Measurements from ENCODE around the gene EEF1B2. TPM values are rescaled to one million over a fixed set of nuclear protein-coding genes. Genes with fewer than 3 reads are reported as not detected.
"Not testable (repeated sequence)": the region's sequence is repeated elsewhere in the genome, so short reads cannot be mapped to it uniquely, and the experiment has no call there.

Gene EEF1B2
- total and polyA plus RNA-seq, 2 donors: 356 to 707 TPM

DNA sequence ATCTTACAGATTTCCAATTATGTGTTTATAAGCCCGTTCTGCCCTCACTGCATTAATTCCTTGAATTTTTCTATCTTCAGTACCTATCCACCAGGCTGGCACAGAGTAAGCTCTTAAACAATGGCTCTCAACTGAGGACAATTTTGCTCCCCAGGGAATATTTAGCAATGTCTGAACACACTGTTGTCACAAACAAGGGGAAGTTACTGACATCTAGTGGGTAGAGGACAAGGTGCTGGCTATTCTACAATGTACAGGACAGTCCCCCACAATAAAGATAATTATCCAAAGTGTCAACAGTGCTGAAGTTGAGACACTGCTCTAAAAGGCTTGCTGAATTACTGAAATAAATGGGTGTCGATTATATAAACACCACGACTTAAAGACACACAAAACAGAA is 5.5 kb upstream of the EEF1B2 start:
- H3K27ac ChIP-seq (ENCODE audit: low read depth): no peak overlapping the region
- H3K4me1 ChIP-seq (ENCODE audit: insufficient read depth): no peaks in the 10 kb centered on the region
- no peak for DNase-seq (ENCODE audit: extremely low spot score)
- 84% methylated on average over 3 of the region's 3 CpGs for WGBS
- H3K36me3 ChIP-seq (ENCODE audit: insufficient read depth): no peaks in the 10 kb centered on the region
- no peak overlapping the region for H3K4me3 ChIP-seq (ENCODE audit: low read depth, low read length)

- not testable (repeated sequence) for H3K4me3 ChIP-seq (ENCODE audit: low read depth, low read length); H3K36me3 ChIP-seq (ENCODE audit: insufficient read depth); H3K4me1 ChIP-seq (ENCODE audit: insufficient read depth); DNase-seq (ENCODE audit: extremely low spot score); H3K27ac ChIP-seq (ENCODE audit: low read depth)
- WGBS: 88% methylated on average over 11 of the region's 11 CpGs
Measured at GRCh38 chr2:206157014-206157413, 2.7 kb upstream of the EEF1B2 start.

DNA sequence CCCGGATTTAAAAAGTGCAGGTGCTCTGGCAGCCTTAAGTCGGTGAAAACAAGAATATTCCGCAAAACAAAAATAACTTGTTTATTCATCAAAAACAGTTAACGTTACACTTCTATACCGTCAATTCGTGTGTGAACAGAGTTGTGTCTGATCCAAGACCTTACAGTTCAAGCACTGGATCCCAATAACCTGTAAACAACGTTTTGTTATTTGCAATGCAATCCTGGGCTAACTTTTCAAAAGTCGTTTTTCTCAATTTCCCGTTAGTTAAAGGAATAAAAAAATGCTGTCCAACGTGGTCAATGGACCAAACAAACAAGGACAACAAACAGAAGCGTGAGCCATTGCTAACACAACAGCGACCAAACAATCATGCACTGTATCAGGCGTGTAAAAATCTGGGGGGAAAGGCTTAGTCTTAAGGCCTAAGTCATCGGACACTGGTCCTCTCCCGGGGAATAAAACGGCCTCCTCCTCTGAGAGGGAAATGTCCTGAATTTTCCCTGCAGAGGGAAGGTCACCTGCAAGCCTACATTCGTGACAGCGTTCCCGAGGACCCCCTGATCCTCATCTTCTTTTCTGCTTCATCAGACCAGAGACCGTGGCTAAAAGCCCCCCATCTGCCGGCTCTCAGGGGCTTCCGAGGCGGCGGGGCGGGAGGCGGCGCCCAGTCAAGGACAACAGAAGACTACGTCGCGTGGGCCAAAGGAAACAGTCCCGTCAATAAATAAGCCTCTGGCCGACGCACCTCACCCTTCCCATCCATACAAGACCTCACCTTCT is 941 bp upstream of the EEF1B2 start:
- WGBS: under 1% methylated on average over 33 of the region's 33 CpGs
- no peaks in the 10 kb centered on the region for H3K4me1 ChIP-seq (ENCODE audit: insufficient read depth)
- DNase-seq (ENCODE audit: extremely low spot score): no peak

GRCh38 chr2:206160125-206160806 is 571 bp downstream of the EEF1B2 start:
- Histone ChIP-seq H3K36me3 (ENCODE audit: insufficient read depth) (no peaks in the 10 kb centered on the region), H3K4me1 (ENCODE audit: insufficient read depth) (no peaks in the 10 kb centered on the region), H3K27ac (ENCODE audit: low read depth) (peak overlapping the region; percentile 72), H3K4me3 (ENCODE audit: low read depth, low read length) (peak overlapping the region; percentile 76)
- 6% methylated on average over 30 of the region's 30 CpGs for WGBS
- DNase-seq (ENCODE audit: extremely low spot score): no peak

More for the DNA sequence above, 941 bp upstream of the EEF1B2 start:
- no peaks in the 10 kb centered on the region for H3K36me3 ChIP-seq (ENCODE audit: insufficient read depth)
- peak overlapping the region; percentile 89 for H3K27ac ChIP-seq (ENCODE audit: low read depth)
- peak overlapping the region; percentile 76 for H3K4me3 ChIP-seq (ENCODE audit: low read depth, low read length)

GRCh38 chr2:206160807-206161179 is 1.1 kb downstream of the EEF1B2 start:
- WGBS: 57% methylated on average over 2 of the region's 2 CpGs
- no peak overlapping the region for H3K4me3 ChIP-seq (ENCODE audit: low read depth, low read length)
- no peaks in the 10 kb centered on the region for H3K36me3 ChIP-seq (ENCODE audit: insufficient read depth)
- H3K27ac ChIP-seq (ENCODE audit: low read depth): no peak overlapping the region
- no peaks in the 10 kb centered on the region for H3K4me1 ChIP-seq (ENCODE audit: insufficient read depth)
- DNase-seq (ENCODE audit: extremely low spot score): no peak

GRCh38 chr2:206162401-206162800 is 2.7 kb downstream of the EEF1B2 start:
- WGBS: 85% methylated on average over 4 of the region's 4 CpGs
- not testable (repeated sequence) for H3K36me3 ChIP-seq (ENCODE audit: insufficient read depth); H3K4me3 ChIP-seq (ENCODE audit: low read depth, low read length); H3K27ac ChIP-seq (ENCODE audit: low read depth); DNase-seq (ENCODE audit: extremely low spot score); H3K4me1 ChIP-seq (ENCODE audit: insufficient read depth)

GRCh38 chr2:206163251-206163880 is 3.7 kb downstream of the EEF1B2 start:
- WGBS: 87% methylated on average over 3 of the region's 3 CpGs
- Histone ChIP-seq H3K4me1 (ENCODE audit: insufficient read depth) (no peaks in the 10 kb centered on the region), H3K4me3 (ENCODE audit: low read depth, low read length) (no peak overlapping the region), H3K36me3 (ENCODE audit: insufficient read depth) (no peaks in the 10 kb centered on the region), H3K27ac (ENCODE audit: low read depth) (no peak overlapping the region)
- no peak for DNase-seq (ENCODE audit: extremely low spot score)

GRCh38 chr2:206164261-206164862 is 4.7 kb downstream of the EEF1B2 start:
- Histone ChIP-seq H3K4me3 (ENCODE audit: low read depth, low read length) (no peak overlapping the region), H3K27ac (ENCODE audit: low read depth) (no peak overlapping the region), H3K4me1 (ENCODE audit: insufficient read depth) (no peaks in the 10 kb centered on the region), H3K36me3 (ENCODE audit: insufficient read depth) (no peaks in the 10 kb centered on the region)
- WGBS: 71% methylated on average over 2 of the region's 2 CpGs
- DNase-seq (ENCODE audit: extremely low spot score): peak; percentile 51

DNA sequence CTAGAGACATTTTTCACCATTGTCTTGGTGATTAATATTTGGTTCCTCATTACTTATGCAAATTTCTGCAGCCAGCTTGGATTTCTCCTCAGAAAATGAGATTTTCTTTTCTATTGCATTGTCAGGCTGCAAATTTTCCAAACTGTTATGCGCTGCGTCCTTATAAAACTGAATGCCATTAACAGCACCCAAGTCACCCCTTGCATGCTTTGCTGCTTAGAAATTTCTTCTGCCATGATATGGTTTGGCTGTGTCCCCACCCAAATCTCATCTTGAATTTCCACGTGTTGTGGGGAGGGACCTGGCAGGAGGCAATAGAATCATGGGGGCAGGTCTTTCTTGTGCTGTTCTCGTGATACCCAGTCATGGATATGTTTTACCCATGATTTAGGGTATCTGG is 8.5 kb downstream of the EEF1B2 start:
- not testable (repeated sequence) for H3K27ac ChIP-seq (ENCODE audit: low read depth); DNase-seq (ENCODE audit: extremely low spot score); H3K4me1 ChIP-seq (ENCODE audit: insufficient read depth); H3K4me3 ChIP-seq (ENCODE audit: low read depth, low read length); H3K36me3 ChIP-seq (ENCODE audit: insufficient read depth)
- 98% methylated on average over 4 of the region's 4 CpGs for WGBS

DNA sequence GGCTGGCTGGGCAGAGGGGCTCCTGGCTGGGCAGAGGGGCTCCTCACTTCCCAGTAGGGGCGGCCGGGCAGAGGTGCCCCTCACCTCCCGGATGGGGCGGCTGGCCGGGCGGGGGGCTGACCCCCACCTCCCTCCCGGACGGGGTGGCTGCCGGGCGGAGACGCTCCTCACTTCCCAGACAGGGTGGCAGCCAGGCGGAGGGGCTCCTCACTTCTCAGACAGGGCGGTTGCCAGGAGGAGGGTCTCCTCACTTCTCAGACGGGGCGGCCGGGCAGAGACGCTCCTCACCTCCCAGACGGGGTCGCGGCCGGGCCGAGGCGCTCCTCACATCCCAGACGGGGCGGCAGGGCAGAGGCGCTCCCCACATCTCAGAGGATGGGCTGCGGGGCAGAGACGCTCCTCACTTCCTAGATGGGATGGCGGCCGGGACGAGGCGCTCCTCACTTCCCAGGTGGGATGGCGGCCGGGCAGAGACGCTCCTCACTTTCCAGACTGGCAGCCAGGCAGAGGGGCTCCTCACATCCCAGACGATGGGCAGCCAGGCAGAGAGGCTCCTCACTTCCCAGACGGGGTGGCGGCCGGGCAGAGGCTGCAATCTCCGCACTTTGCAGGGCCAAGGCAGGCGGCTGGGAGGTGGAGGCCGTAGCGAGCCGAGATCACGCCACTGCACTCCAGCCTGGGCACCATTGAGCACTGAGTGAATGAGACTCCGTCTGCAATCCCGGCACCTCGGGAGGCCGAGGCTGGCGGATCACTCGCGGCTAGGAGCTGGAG is 12.1 kb downstream of the EEF1B2 start:
- 98% methylated on average over 34 of the region's 52 CpGs for WGBS
- not testable (repeated sequence) for H3K36me3 ChIP-seq (ENCODE audit: insufficient read depth); DNase-seq (ENCODE audit: extremely low spot score); H3K4me3 ChIP-seq (ENCODE audit: low read depth, low read length); H3K4me1 ChIP-seq (ENCODE audit: insufficient read depth); H3K27ac ChIP-seq (ENCODE audit: low read depth)

- DNase-seq (ENCODE audit: extremely low spot score): no peak
- no peaks in the 10 kb centered on the region for H3K36me3 ChIP-seq (ENCODE audit: insufficient read depth)
- H3K4me3 ChIP-seq (ENCODE audit: low read depth, low read length): no peak overlapping the region
- H3K4me1 ChIP-seq (ENCODE audit: insufficient read depth): no peaks in the 10 kb centered on the region
- H3K27ac ChIP-seq (ENCODE audit: low read depth): no peak overlapping the region
- 88% methylated on average over 4 of the region's 4 CpGs for WGBS
Measured at GRCh38 chr2:206173147-206173546, 13.5 kb downstream of the EEF1B2 start.

GRCh38 chr2:206176121-206176520 is 16.4 kb downstream of the EEF1B2 start:
- no peaks in the 10 kb centered on the region for H3K36me3 ChIP-seq (ENCODE audit: insufficient read depth)
- H3K4me1 ChIP-seq (ENCODE audit: insufficient read depth): no peaks in the 10 kb centered on the region
- H3K4me3 ChIP-seq (ENCODE audit: low read depth, low read length): no peak overlapping the region
- DNase-seq (ENCODE audit: extremely low spot score): no peak
- 83% methylated on average over 2 of the region's 2 CpGs for WGBS
- no peak overlapping the region for H3K27ac ChIP-seq (ENCODE audit: low read depth)

DNA sequence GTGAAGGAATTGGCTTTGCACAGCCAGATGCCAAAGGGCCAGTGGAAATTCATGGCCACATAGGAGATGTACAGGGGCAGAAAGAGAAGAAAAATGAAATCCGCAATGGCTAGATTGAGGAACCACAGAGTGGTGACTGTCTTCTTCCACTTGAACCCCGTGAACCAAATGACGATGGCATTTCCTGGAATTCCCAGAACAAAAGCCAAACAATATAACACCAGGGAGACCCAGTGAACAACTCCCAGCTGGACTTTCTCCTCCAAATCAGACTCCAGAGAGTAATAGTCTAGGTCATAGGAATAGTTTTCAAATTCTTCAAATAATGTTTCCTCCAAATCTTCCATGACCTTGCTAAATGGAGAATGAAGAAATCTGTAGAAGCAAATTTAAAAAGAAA is 17.2 kb downstream of the EEF1B2 start:
- Histone ChIP-seq H3K36me3 (ENCODE audit: insufficient read depth) (no peaks in the 10 kb centered on the region), H3K27ac (ENCODE audit: low read depth) (no peak overlapping the region), H3K4me1 (ENCODE audit: insufficient read depth) (no peaks in the 10 kb centered on the region), H3K4me3 (ENCODE audit: low read depth, low read length) (no peak overlapping the region)
- DNase-seq (ENCODE audit: extremely low spot score): no peak
- WGBS: 63% methylated on average over 3 of the region's 3 CpGs
